OCI-LY3 (cell line): ENCODE results near the gene LRRN2.

Experiments
- H2AFZ ChIP-seq: fragments of 200-600, 300-600 bp; shearing (Covaris generic); 2 replicates; pipeline ENCODE4 v1.6.0; 2014; ENCODE audit warnings: antibody characterized with exemption, low read depth, low read length
- H3K27ac ChIP-seq: fragments of 200-600, 300-600 bp; sonication (generic); 2 replicates; pipeline ENCODE4 v1.5.1; 2014; ENCODE audit warnings: mild to moderate bottlenecking, low read length, moderate library complexity, mixed read lengths
- H3K27me3 ChIP-seq: fragments of 200-600, 300-600 bp; sonication (generic); 2 replicates; pipeline ENCODE4 v1.6.1; 2014; ENCODE audit warnings: low read depth, low read length, mixed read lengths
- H3K36me3 ChIP-seq: fragments of 200-600, 300-600 bp; sonication (generic); replicated peaks from 2 replicates; pipeline ENCODE3; 2014; ENCODE audit warnings: low read depth, low read length, mixed read lengths
- H3K4me1 ChIP-seq: fragments of 300-600, 200-600 bp; sonication (generic); 2 replicates; pipeline ENCODE4 v1.6.1; 2014; ENCODE audit warnings: low read length, mixed read lengths
- H3K4me2 ChIP-seq: fragments of 200-600, 300-600 bp; sonication (generic); 2 replicates; pipeline ENCODE4 v1.6.1; 2014; ENCODE audit warnings: low read length, mixed read lengths
- H3K4me3 ChIP-seq: fragments of 300-600, 200-600 bp; sonication (generic); 2 replicates; pipeline ENCODE4 v1.5.1; 2014; ENCODE audit warnings: antibody characterized with exemption, mild to moderate bottlenecking, low read length, moderate library complexity
- H3K79me2 ChIP-seq: fragments of 300-600, 200-600 bp; shearing (Covaris generic); 2 replicates; pipeline ENCODE4 v1.6.1; 2014; ENCODE audit warnings: mild to moderate bottlenecking, low read length, mixed read lengths
- H3K9ac ChIP-seq: fragments of 300-600, 200-600 bp; shearing (Covaris generic); 2 replicates; pipeline ENCODE4 v1.6.0; 2014; ENCODE audit warnings: mild to moderate bottlenecking, low read length, moderate library complexity
- H3K9me3 ChIP-seq: fragments of 200-600, 300-600 bp; shearing (Covaris generic); 2 replicates; pipeline ENCODE4 v1.6.1; 2014; ENCODE audit warnings: low read length, mixed read lengths; ENCODE audit not compliant: insufficient read depth
- H4K20me1 ChIP-seq: fragments of 200-600, 300-600 bp; sonication (generic); 2 replicates; pipeline ENCODE4 v1.6.1; 2016; ENCODE audit warnings: low read length, mixed read lengths; ENCODE audit not compliant: insufficient read depth
- CTCF ChIP-seq: fragments of 200-600, 300-600 bp; sonication (generic); IDR thresholded peaks from 2 replicates; pipeline ENCODE4 v1.5.1; 2014; ENCODE audit warnings: antibody characterized with exemption, low read length, low read depth
- EZH2phosphoT487 ChIP-seq: fragments of 200-600 bp; shearing (Covaris generic); IDR thresholded peaks from 2 replicates; pipeline ENCODE4 v1.6.1; 2018; ENCODE audit warnings: antibody characterized with exemption, mixed run types, low read depth

Gene LRRN2

GRCh38 chr1:204711947-204712701 lies 26.6 kb upstream of the LRRN2 start:
- H3K9ac ChIP-seq: no peak overlapping the region
- H3K36me3 ChIP-seq: no peaks in the 10 kb centered on the region
- H3K4me2 ChIP-seq: no peak overlapping the region
- no peak overlapping the region for H3K4me3 ChIP-seq
- TF ChIP-seq EZH2phosphoT487 (no peak), CTCF (no peak)
- H2AFZ ChIP-seq: no peak overlapping the region
- no peaks in the 10 kb centered on the region for H3K9me3 ChIP-seq
- H3K79me2 ChIP-seq: no peaks in the 10 kb centered on the region
- H4K20me1 ChIP-seq: no peaks in the 10 kb centered on the region
- peaks cover 55% of the 10 kb centered on the region for H3K27me3 ChIP-seq
- peaks cover 13% of the 10 kb centered on the region for H3K4me1 ChIP-seq
- H3K27ac ChIP-seq: no peak overlapping the region

GRCh38 chr1:204711103-204711946 lies 25.8 kb upstream of the LRRN2 start:
- Histone ChIP-seq H3K4me3 (no peak overlapping the region), H3K27ac (no peak overlapping the region), H3K4me1 (peaks cover 13% of the 10 kb centered on the region), H3K36me3 (no peaks in the 10 kb centered on the region), H3K27me3 (peaks cover 59% of the 10 kb centered on the region), H3K4me2 (no peak overlapping the region), H2AFZ (no peak overlapping the region), H3K9me3 (no peaks in the 10 kb centered on the region), H3K79me2 (no peaks in the 10 kb centered on the region), H4K20me1 (no peaks in the 10 kb centered on the region), H3K9ac (no peak overlapping the region)
- TF ChIP-seq EZH2phosphoT487: no peak
- no peak for TF ChIP-seq CTCF

- H3K27ac ChIP-seq: no peak overlapping the region
- no peak overlapping the region for H3K9ac ChIP-seq
- H3K36me3 ChIP-seq: no peaks in the 10 kb centered on the region
- no peaks in the 10 kb centered on the region for H3K9me3 ChIP-seq
- peaks cover 65% of the 10 kb centered on the region for H3K27me3 ChIP-seq
- peaks cover 12% of the 10 kb centered on the region for H3K4me1 ChIP-seq
- no peak overlapping the region for H2AFZ ChIP-seq
- H3K4me2 ChIP-seq: no peak overlapping the region
- no peak overlapping the region for H3K4me3 ChIP-seq
- no peak for TF ChIP-seq EZH2phosphoT487
- TF ChIP-seq CTCF: no peak
- no peaks in the 10 kb centered on the region for H4K20me1 ChIP-seq
- H3K79me2 ChIP-seq: no peaks in the 10 kb centered on the region
Observed at GRCh38 chr1:204709960-204710912, 24.7 kb upstream of the LRRN2 start.
